K562 (cell line): ENCODE results near the gene ZNF593OS. TPM values are rescaled to one million over a fixed set of nuclear protein-coding genes. Genes with fewer than 3 reads are reported as not detected.

ENCODE experiments used
- ASH1L ChIP-seq: fragments of 450-650 bp; IDR thresholded peaks from 2 replicates; pipeline ENCODE4 v1.6.1; 2018; ENCODE audit warnings: borderline replicate concordance, mild to moderate bottlenecking, low read depth; ENCODE audit not compliant: partially characterized antibody
- BRD9 ChIP-seq: fragments of 450-650 bp; IDR thresholded peaks from 2 replicates; pipeline ENCODE4 v1.6.1; 2018; ENCODE audit warnings: low read depth; ENCODE audit not compliant: partially characterized antibody
- E4F1 ChIP-seq: fragments of 250-450 bp; sonication (Bioruptor Pico); IDR thresholded peaks from 2 replicates; pipeline ENCODE4 v1.5.0; 2021; ENCODE audit warnings: mild to moderate bottlenecking, borderline replicate concordance
- ID3 ChIP-seq, 2 experiments: fragments of 250-450 bp in 1 of 2; fragments of 450-650 bp in 1 of 2; sonication (Bioruptor Pico) in 1 of 2; IDR thresholded peaks; 2 replicates each; pipeline versions ENCODE4 v1.6.1 to v1.8.0; 2016 to 2021; ENCODE audit warnings: mild to moderate bottlenecking in 2 of 2, moderate library complexity in 2 of 2, missing compliant biosample characterization in 1 of 2, missing genetic modification characterization in 1 of 2
- LARP7 ChIP-seq: fragments of 450-650 bp; IDR thresholded peaks from 2 replicates; pipeline ENCODE4 v1.6.1; 2016
- MTA3 ChIP-seq: fragments of 450-650 bp; formaldehyde crosslinking; IDR thresholded peaks from 2 replicates; pipeline ENCODE4 v1.6.1; 2017; ENCODE audit warnings: mild to moderate bottlenecking, borderline replicate concordance
- NCOA4 ChIP-seq: fragments of 450-650 bp; IDR thresholded peaks from 2 replicates; pipeline ENCODE4 v1.6.1; 2018; ENCODE audit warnings: mild to moderate bottlenecking; ENCODE audit not compliant: partially characterized antibody
- SAP30 ChIP-seq: fragments of 200-600 bp; sonication (generic); IDR thresholded peaks from 2 replicates; pipeline ENCODE4 v1.6.1; 2012; ENCODE audit warnings: borderline replicate concordance, low read depth, mild to moderate bottlenecking, moderate library complexity, low read length, control low read depth, inconsistent platforms; ENCODE audit not compliant: insufficient read depth, poor library complexity, severe bottlenecking
- SUPT5H ChIP-seq: fragments of 450-650 bp; IDR thresholded peaks from 2 replicates; pipeline ENCODE4 v1.6.1; 2016
- TCF7L2 ChIP-seq: fragments of 150-350 bp; IDR thresholded peaks from 2 replicates; pipeline ENCODE4 v1.6.1; 2016; ENCODE audit warnings: low read depth, mild to moderate bottlenecking, low read length, moderate library complexity
- ZBTB26 ChIP-seq: fragments of 450-650 bp; formaldehyde crosslinking; IDR thresholded peaks from 2 replicates; pipeline ENCODE4 v1.4.0; 2022; ENCODE audit warnings: missing genetic modification characterization
- ZHX1 ChIP-seq: fragments of 150-350 bp; conservative IDR thresholded peaks from 2 replicates; pipeline ENCODE4 v1.6.1; 2014; ENCODE audit warnings: low read length
- ZNF197 ChIP-seq: fragments of 200-800 bp; sonication (Bioruptor generic); IDR thresholded peaks from 2 replicates; pipeline ENCODE4 v1.6.1; 2016; ENCODE audit warnings: low read depth, missing genetic modification characterization, missing compliant biosample characterization
- polyA plus RNA-seq, 8 experiments: library from polyadenylated mRNA; depleted of rRNA in 4 of 8; stranded (reverse) in 5 of 8; unstranded in 3 of 8; fragments of >200 nt; fragmentation: Nextera tagmentation in 2 of 8; fragmentation: Illumina TruSeq in 1 of 8; extraction: Ambion mirVana in 2 of 8; extraction: Trizol in 1 of 8; gene quantifications; 2 replicates each; pipeline versions ENCODE4 v1.2.1 to v1.2.3, GENCODE V29; 2011 to 2014; ENCODE audit warnings: inconsistent platforms in 1 of 8, missing spikeins in 1 of 8
- total RNA-seq, 7 experiments: library from RNA; depleted of rRNA in 6 of 7; stranded (reverse); fragments of >200 nt in 6 of 7; fragmentation: Illumina TruSeq in 2 of 7; extraction: Trizol in 2 of 7; gene quantifications; 2 replicates each; pipeline versions ENCODE4 v1.2.1 to v1.2.3, GENCODE V29; 2011 to 2021; ENCODE audit warnings: low replicate concordance in 1 of 7
- TF ChIP-seq, protein P1 (sequence below): fragments of 450-650 bp; formaldehyde crosslinking; IDR thresholded peaks from 2 replicates; pipeline ENCODE4 v1.4.0; 2020; ENCODE audit warnings: mild to moderate bottlenecking, moderate library complexity
- TF ChIP-seq, protein P2 (sequence below): sonication (generic); formaldehyde crosslinking; IDR thresholded peaks from 2 replicates; pipeline ENCODE4 v1.8.1; 2023; ENCODE audit warnings: mild to moderate bottlenecking, missing genetic modification reagents

ZNF593OS gene
- total and polyA plus RNA-seq, 9 of the 15 experiments (the other 6 are each of a cell fraction or from before 2014, with no cell fraction given), result 0.24 to 0.27 TPM; not detected in 7

DNA sequence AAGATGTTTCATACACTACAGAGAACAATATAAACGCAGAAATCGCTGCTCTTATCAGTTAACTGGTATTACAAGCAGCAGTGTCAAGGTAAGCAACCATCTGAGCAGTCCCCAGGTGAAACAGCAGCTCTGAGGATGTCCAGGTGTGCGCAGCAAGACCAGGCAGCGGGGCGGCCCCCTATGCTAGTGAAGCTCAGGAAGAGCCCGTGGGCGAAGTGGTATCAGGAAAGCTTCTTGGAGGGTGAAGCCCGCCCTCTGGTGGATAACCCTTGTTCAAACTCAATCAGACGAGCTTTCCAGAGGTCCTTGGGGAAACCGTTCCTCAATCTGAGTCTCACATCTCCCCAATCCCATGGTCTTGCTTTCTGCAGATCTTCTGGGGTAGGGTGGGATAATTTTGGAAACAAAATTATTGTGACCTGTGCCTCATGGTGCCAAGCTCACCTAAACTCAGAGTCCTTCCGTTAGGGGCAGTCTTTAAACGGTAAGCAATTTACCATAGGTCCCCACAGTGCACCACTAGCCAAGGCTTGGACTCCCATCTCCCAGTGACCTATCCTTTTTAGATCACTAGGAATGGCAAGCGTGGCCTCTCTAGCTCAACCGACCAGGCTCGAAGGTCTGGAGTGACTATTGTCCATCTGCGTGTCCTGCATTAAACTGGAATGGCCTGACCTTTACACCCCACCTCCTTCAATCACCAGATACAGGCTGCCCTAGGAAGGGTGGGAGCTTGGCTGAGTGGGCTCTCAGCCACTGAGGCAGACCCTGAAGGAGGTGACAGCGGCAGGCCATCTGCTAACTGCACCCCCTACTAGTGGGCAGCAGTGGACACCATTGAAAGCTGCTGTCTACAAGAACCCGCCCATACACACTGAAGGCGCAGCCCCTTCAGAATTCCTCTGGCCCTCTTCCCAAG is 26.3 kb downstream of the ZNF593OS start (continued):
- TF ChIP-seq ZHX1 (no peak), ID3 (CRISPR knock-in tag; IDR thresholded peaks at IDR 0.05) (no peak), ID3 (tag; IDR thresholded peaks at IDR 0.05) (no peak), BRD9 (peak; percentile 75), SUPT5H (no peak), SAP30 (no peak), NCOA4 (no peak), LARP7 (no peak), ASH1L (no peak), ZBTB26 (CRISPR knock-in tag) (no peak), MTA3 (peak; percentile 67; the same call in 1 of the 2 replicates), E4F1 (CRISPR knock-in tag) (no peak), ZNF197 (CRISPR knock-in tag) (no peak), TCF7L2 (no peak)
- TF ChIP-seq, protein P1, sequence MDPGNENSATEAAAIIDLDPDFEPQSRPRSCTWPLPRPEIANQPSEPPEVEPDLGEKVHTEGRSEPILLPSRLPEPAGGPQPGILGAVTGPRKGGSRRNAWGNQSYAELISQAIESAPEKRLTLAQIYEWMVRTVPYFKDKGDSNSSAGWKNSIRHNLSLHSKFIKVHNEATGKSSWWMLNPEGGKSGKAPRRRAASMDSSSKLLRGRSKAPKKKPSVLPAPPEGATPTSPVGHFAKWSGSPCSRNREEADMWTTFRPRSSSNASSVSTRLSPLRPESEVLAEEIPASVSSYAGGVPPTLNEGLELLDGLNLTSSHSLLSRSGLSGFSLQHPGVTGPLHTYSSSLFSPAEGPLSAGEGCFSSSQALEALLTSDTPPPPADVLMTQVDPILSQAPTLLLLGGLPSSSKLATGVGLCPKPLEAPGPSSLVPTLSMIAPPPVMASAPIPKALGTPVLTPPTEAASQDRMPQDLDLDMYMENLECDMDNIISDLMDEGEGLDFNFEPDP (CRISPR knock-in tag), result no peak
- TF ChIP-seq, protein P2, sequence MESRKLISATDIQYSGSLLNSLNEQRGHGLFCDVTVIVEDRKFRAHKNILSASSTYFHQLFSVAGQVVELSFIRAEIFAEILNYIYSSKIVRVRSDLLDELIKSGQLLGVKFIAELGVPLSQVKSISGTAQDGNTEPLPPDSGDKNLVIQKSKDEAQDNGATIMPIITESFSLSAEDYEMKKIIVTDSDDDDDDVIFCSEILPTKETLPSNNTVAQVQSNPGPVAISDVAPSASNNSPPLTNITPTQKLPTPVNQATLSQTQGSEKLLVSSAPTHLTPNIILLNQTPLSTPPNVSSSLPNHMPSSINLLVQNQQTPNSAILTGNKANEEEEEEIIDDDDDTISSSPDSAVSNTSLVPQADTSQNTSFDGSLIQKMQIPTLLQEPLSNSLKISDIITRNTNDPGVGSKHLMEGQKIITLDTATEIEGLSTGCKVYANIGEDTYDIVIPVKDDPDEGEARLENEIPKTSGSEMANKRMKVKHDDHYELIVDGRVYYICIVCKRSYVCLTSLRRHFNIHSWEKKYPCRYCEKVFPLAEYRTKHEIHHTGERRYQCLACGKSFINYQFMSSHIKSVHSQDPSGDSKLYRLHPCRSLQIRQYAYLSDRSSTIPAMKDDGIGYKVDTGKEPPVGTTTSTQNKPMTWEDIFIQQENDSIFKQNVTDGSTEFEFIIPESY, result peak; percentile 61
